Melanocyte of skin (primary cell): ENCODE results near the gene IQCF5. TPM values are rescaled to one million over a fixed set of nuclear protein-coding genes. Genes with fewer than 3 reads are reported as not detected.

ENCODE experiments used
- small RNA-seq, 2 donors: library from RNA; depleted of rRNA; stranded (forward); fragments of <200 nt; gene quantifications; one replicate each; pipeline ENCODE3, GENCODE V24; 2012
- total RNA-seq, 2 donors: library from RNA; depleted of rRNA; stranded (reverse); fragments of >200 nt; gene quantifications; 2 replicates each; pipeline ENCODE4 v1.2.3, GENCODE V29; 2012

IQCF5 gene
- total RNA-seq: not detected

GRCh38 chr3:51875501-51875900 is at the start of gene IQCF5:
Gene IQCF5 (minus strand): TSS chr3:51875601. CDS start chr3:51875531, 70 bp downstream.

GRCh38 chr3:51860703-51861665 is 14.4 kb downstream of the IQCF5 start, which contains the start of gene IQCF2:
Gene IQCF2 (plus strand): TSS chr3:51861615. CDS start chr3:51861667, 52 bp downstream.

Small RNA genes lying within 50 kb of the gene (small RNA-seq; reads per million reads assigned to genes)
- gene RN7SL504P: 0 reads per million in 2 donors

Other genes starting within 250 kb of the IQCF5 start
- gene TEX264, start 204.3 kb downstream of the IQCF5 start, total RNA-seq: 10 to 100 TPM; 77.3 to 78.1 TPM
- under 1 TPM; under 0.01 TPM for gene GRM2, start 168.5 kb downstream of the IQCF5 start, total RNA-seq
- gene IQCF6, start 96.4 kb downstream of the IQCF5 start, total RNA-seq: not detected
- gene IQCF2, start 14.0 kb downstream of the IQCF5 start, total RNA-seq: not detected
- gene IQCF1, start 27.8 kb upstream of the IQCF5 start, total RNA-seq: not detected
- gene RRP9, start 66.3 kb upstream of the IQCF5 start, total RNA-seq: 10 to 100 TPM; 16.2 to 49.3 TPM
- gene PARP3, start 66.8 kb upstream of the IQCF5 start, total RNA-seq: 10 to 100 TPM; 10.3 to 14.8 TPM
- gene GPR62, start 79.8 kb upstream of the IQCF5 start, total RNA-seq: under 1 TPM in 1 of 2 donors, not detected in 1; under 0.01 TPM
- 10 to 100 TPM; 10.3 to 21.3 TPM for gene PCBP4, start 91.9 kb upstream of the IQCF5 start, total RNA-seq
- gene ABHD14B, start 98.4 kb upstream of the IQCF5 start, total RNA-seq: 10 to 100 TPM; 24.3 to 26.5 TPM
- 1 to 10 TPM; 9.0 to 9.6 TPM for gene ABHD14A, start 99.5 kb upstream of the IQCF5 start, total RNA-seq
- 10 to 100 TPM; 53.0 to 59.6 TPM for gene ACY1, start 107.9 kb upstream of the IQCF5 start, total RNA-seq
- gene RPL29, start 120.3 kb upstream of the IQCF5 start, total RNA-seq: 1,000 to 10,000 TPM in 1 of 2 donors, 100 to 1,000 TPM in 1; 900 to 1,242 TPM
- 10 to 100 TPM in 1 of 2 donors, 1 to 10 TPM in 1; 7.9 to 15.0 TPM for gene DUSP7, start 181.0 kb upstream of the IQCF5 start, total RNA-seq